Left lung (tissue), 10 donors: Measurements from ENCODE around the gene RNF212B. TPM values are rescaled to one million over a fixed set of nuclear protein-coding genes. Genes with fewer than 3 reads are reported as not detected.

ENCODE experiments used
- ATAC-seq: fragments of 200-7000 bp; cut with Tn5 transposase; one replicate; pipeline ENCODE4 v1.9.1; 2020; ENCODE audit warnings: moderate library complexity
- DNase-seq, 4 donors: peaks; one replicate each; pipeline ENCODE4 v3.0.0-alpha.2; 2013 to 2020
- H3K27ac ChIP-seq, 2 donors: fragments of 200-600 bp; sonication (generic) in 1 of 2; one replicate each; pipeline versions ENCODE4 v1.5.0 to v1.8.0; 2020 to 2021
- H3K27me3 ChIP-seq, 2 donors: fragments of 200-600 bp; sonication (generic) in 1 of 2; one replicate each; pipeline versions ENCODE4 v1.5.0 to v1.8.0; 2020 to 2021
- H3K36me3 ChIP-seq, 2 donors: fragments of 200-600 bp; sonication (generic) in 1 of 2; one replicate each; pipeline versions ENCODE4 v1.5.0 to v1.8.0; 2020 to 2021
- H3K4me1 ChIP-seq, 2 donors: fragments of 200-600 bp; one replicate each; pipeline ENCODE4 v1.8.0; 2021
- H3K4me3 ChIP-seq, 2 donors: fragments of 200-600 bp; sonication (generic) in 1 of 2; one replicate each; pipeline versions ENCODE4 v1.5.0 to v1.8.0; 2020 to 2021; ENCODE audit warnings: mild to moderate bottlenecking in 1 of 2
- H3K9me3 ChIP-seq, 2 donors: fragments of 200-600 bp; sonication (generic) in 1 of 2; one replicate each; pipeline versions ENCODE4 v1.5.0 to v1.8.0; 2020 to 2021
- intact Hi-C, 2 donors: fragments of 100-400 bp; cut with DNase I; formaldehyde crosslinking; loops; one replicate each; pipeline versions ENCODE4 v1.11.2 to v1.14.2; 2022
- polyA plus RNA-seq, 6 donors: library from polyadenylated mRNA; unstranded; fragments of 120-200 nt; gene quantifications; one replicate each; pipeline ENCODE4 v1.2.1, GENCODE V29; 2013; ENCODE audit not compliant: insufficient read length in 6 of 6
- total RNA-seq, 2 donors: library from RNA; stranded (reverse); fragmentation: NEBNext Ultra II Directional; extraction: Animal tissue kit (Norgen Biotek cat#: 25700); gene quantifications; one replicate each; pipeline ENCODE4 v1.2.1, GENCODE V29; 2021
- TF ChIP-seq, protein P1 (sequence below), 2 donors: fragments of 200-600 bp; sonication (generic) in 1 of 2; IDR thresholded peaks; one replicate each; pipeline versions ENCODE4 v1.5.0 to v1.8.0; 2021; ENCODE audit warnings: antibody characterized with exemption in 2 of 2
- donor health status: DM: no; HTN: yes; CAD: no.
- donor health status: DM: no; HTN: no; CAD: no.

The RNF212B gene
- total and polyA plus RNA-seq, 8 donors: 0.47 to 0.94 (median 0.74) TPM; not detected in 2

DNA sequence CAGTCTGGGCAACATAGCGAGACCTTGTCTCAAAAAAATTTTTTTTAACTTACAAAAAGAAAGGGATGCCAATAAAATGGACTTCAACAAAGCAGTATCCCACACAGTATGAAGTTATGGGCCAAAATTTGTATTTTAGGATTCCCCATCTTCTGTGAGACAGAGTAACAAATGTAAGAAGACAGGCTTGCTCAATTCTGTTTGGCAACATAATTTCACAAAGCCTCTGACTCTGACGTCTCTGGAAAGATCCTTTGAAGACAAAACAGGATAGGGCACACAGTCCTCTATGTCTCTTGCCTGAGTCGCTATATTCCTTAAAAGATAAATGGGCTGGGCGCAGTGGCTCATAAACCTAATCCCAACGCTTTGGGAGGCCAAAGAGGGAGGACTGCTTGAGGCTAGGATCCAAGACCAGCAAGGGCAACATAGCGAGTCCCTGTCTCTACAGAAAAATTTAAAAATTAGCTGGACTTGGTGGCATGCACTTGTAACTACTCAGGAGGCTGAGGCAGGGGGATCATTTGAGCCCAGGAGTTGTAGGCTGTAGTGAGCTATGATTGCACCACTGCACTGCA is 49.3 kb downstream of the RNF212B start:
- no peak for DNase-seq
- ATAC-seq: no peak
- intact Hi-C loops: no loop called here
- H3K4me3 ChIP-seq: peak overlapping the region; percentile 83 to 84
- H3K9me3 ChIP-seq: no peaks in the 10 kb centered on the region
- TF ChIP-seq, protein P1, sequence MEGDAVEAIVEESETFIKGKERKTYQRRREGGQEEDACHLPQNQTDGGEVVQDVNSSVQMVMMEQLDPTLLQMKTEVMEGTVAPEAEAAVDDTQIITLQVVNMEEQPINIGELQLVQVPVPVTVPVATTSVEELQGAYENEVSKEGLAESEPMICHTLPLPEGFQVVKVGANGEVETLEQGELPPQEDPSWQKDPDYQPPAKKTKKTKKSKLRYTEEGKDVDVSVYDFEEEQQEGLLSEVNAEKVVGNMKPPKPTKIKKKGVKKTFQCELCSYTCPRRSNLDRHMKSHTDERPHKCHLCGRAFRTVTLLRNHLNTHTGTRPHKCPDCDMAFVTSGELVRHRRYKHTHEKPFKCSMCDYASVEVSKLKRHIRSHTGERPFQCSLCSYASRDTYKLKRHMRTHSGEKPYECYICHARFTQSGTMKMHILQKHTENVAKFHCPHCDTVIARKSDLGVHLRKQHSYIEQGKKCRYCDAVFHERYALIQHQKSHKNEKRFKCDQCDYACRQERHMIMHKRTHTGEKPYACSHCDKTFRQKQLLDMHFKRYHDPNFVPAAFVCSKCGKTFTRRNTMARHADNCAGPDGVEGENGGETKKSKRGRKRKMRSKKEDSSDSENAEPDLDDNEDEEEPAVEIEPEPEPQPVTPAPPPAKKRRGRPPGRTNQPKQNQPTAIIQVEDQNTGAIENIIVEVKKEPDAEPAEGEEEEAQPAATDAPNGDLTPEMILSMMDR (IDR thresholded peaks at IDR 0.05): no peak
- H3K27me3 ChIP-seq: no peaks in the 10 kb centered on the region
- peaks cover 4 to 27% of the 10 kb centered on the region in 2 donors for H3K4me1 ChIP-seq
- H3K36me3 ChIP-seq: peaks cover 0 to 6% of the 10 kb centered on the region in 2 donors
- peak overlapping the region; percentile 92 to 97 for H3K27ac ChIP-seq

DNA sequence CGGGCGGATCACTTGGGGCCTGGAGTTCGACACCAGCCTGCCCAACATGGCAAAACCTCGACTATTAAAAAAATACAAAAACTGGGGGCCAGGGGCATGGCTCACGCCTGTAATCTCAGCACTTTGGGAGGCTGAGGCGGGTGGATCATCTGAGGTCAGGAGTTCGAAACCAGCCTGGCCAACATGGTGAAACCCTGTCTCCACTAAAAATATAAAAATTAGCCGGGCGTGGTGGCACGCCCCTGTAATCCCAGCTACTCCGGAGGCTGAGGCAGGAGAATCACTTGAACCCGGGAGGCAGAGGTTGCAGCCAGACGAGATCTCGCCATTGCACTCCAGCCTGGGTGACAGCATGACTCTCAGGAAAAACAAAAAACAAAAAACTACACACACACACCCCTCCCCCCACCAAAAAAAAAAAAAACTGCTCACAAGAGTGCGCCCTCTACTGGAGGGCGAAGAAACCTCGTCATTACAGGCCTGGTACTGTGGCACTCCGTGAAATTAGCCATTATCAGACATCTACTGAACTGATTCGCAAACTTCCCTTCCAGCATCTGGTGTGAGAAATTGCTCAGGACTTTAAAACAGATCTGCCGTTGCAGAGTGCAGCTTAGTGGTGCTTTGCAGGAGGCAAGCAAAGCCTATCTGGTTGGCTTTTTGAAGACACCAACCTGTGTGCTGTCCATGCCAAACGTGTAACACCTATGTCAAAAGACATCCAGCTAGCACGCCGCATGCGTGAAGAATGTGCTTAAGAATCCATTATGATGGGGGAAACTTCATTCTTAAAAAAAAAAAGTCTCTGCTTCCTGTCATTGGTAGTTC is 57.2 kb downstream of the RNF212B start:
- intact Hi-C loops: no loop called here

DNA sequence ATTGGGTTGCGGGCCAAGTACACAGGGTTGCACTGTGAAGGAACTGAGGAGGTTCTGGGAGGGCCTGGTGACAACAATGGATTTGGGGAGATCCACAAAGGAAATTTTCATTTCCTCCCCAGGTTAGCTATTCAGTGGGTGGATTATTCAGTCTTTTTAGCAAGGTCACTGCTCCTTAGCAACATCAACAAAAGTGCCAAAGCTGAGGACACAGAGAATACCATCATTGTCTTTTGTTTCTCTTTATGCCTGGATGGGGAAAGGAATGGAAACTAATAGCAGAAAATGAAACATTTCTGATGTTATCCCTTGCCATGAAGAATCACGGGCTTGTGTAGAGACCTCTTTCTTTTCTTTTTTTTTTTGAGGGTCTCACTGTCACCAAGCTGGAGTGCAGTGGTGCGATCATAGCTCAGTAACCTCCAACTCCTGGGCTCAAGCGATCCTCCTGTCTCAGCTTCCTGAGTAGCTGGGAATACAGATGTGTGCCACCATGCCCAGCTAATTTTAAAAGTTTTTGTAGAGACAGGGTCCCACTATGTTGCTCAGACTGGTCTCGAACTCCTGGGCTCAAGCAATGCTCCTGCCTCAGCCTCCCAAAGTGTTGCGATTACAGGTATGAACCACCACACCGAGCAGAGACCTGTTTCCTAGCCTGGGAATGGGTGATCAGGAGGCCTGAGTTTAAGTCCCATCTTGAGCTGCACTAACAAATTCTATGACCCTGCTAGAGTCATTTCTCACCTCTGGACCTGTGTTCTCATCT is 58.5 kb downstream of the RNF212B start:
- Histone ChIP-seq H3K27me3 (no peaks in the 10 kb centered on the region), H3K27ac (no peak overlapping the region), H3K4me3 (no peak overlapping the region), H3K4me1 (peaks cover 9 to 38% of the 10 kb centered on the region in 2 donors), H3K36me3 (peaks cover 0 to 22% of the 10 kb centered on the region in 2 donors), H3K9me3 (no peaks in the 10 kb centered on the region)
- TF ChIP-seq, protein P1 (IDR thresholded peaks at IDR 0.05): no peak
- DNase-seq (no peak), ATAC-seq (no peak)
- intact Hi-C loops: no loop called here

More for the DNA sequence above, 57.2 kb downstream of the RNF212B start:
- Histone ChIP-seq H3K4me3 (no peak overlapping the region), H3K36me3 (peaks cover 0 to 22% of the 10 kb centered on the region in 2 donors), H3K27ac (no peak overlapping the region), H3K9me3 (no peaks in the 10 kb centered on the region), H3K27me3 (no peaks in the 10 kb centered on the region), H3K4me1 (peaks cover under 1 to 32% of the 10 kb centered on the region in 2 donors)
- DNase-seq (peak in 1 of 4 donors; percentile 65), ATAC-seq (peak; percentile 87)
- TF ChIP-seq, protein P1 (IDR thresholded peaks at IDR 0.05): peak; percentile 80 to 82

DNA sequence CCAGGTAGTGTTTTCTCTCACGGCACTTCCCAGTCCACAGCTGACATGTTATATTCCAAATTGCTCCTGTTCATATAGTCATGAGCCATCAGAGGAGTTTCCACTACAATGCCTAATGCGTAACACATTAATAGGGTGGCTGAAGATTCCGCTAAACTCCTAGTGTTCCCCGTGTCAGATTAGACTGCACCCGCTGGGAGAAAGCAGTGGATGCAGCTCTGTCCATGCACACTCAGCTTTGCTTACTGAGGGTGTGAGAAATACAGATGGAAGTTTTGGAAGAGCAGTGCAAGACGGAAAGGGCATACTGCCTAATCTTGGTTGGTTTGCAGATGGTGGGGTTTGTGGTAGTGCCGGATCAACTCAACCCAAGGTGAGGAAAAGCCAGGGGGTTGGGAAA is 59.4 kb downstream of the RNF212B start:
- ATAC-seq (no peak), DNase-seq (no peak)
- Histone ChIP-seq H3K36me3 (peaks cover 0 to 22% of the 10 kb centered on the region in 2 donors), H3K27me3 (no peaks in the 10 kb centered on the region), H3K9me3 (no peaks in the 10 kb centered on the region), H3K4me1 (peaks cover 9 to 38% of the 10 kb centered on the region in 2 donors), H3K27ac (no peak overlapping the region), H3K4me3 (no peak overlapping the region)
- intact Hi-C loops: no loop called here
- TF ChIP-seq, protein P1 (IDR thresholded peaks at IDR 0.05): no peak
